GM18498 (cell line): ENCODE measurements around the gene CHRNA4.
"Not testable (repeated sequence)": the region's sequence is repeated elsewhere in the genome, so short reads cannot be mapped to it uniquely, and the experiment has no call there.

ENCODE experiments used
- ATAC-seq: cut with Tn5 transposase; IDR thresholded peaks from one replicate; pipeline ENCODE4 v1.9.1; 2021; ENCODE audit warnings: mild to moderate bottlenecking, moderate library complexity; ENCODE audit not compliant: unreplicated experiment

CHRNA4 gene

DNA sequence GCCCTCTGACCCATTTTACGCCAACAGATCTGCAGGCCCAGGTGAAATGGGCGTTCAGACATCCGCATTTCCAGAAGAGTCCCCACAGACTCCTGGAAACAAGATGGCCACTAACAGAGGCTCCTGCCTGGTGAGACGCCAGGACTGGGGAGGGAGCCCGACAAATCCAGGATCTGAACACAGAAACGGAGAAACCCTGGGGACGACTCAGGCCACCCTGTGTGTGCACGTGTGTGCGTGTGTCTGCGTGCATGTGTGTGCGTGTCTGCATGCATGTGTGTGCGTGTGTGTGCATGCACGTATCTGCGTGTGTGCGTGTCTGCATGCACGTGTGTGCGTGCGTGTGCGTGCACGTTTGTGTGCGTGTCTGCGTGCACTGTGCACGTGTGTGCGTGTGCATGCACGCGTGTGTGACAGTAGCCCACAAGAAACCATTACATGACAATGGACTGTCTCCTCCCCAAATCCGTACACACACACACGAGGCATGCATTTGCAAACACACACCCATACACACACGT lies 24.9 kb downstream of the CHRNA4 start:
- no peak for ATAC-seq

DNA sequence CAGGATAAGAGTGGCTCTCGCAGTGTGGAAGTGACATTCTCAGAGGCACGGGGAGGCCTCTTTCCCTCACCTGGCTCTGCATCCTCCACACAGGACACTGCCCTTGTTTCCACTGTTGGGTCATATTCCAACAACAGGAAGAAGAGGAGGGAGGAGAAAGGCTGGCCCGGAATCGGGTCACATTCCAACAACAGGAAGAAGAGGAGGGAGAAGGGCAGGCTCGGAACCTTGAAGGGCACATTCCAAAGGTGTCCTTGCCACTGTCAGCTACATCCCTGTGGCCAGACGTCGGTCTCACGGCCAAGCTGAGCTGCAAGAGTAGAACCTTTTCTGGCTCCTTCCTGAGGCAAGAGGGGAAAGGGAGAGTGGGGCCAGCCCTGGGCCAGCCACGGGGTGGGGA lies 25.4 kb downstream of the CHRNA4 start:
- ATAC-seq, result no peak

DNA sequence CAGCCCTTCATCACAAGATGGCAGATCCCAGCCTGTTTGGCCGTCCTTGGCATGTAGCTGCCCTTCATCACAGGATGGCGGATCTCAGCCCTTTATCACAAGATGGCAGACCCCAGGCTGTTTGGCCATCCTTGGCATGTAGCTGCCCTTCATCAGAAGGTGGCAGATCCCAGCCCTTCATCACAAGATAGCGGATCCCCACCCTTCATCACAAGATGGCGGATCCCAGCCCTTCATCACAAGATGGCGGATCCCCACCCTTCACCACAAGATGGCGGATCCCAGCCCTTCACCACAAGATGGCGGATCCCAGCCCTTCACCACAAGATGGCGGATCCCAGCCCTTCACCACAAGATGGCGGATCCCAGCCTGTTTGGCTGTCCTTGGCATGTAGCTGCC lies 26.1 kb downstream of the CHRNA4 start:
- not testable (repeated sequence) for ATAC-seq

DNA sequence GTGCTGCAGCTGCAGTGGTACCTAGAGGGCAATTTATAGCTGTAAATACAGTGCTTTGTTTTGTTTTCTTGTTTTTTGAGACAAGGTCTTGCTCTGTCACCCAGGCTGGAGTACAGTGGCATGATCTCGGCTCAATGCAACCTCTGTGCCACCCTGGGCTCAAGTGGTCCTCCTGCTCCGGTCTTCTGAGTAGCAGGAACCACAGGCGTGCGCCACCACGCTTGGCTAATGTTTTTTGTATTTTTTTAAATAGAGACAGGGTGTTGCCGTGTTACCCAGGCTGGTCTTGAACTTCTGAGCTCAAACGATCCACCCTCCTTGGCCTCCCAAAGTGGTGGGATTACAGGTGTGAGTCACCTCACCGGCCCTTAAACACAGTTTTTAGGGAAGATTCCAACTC lies 26.8 kb downstream of the CHRNA4 start:
- ATAC-seq, result no peak

DNA sequence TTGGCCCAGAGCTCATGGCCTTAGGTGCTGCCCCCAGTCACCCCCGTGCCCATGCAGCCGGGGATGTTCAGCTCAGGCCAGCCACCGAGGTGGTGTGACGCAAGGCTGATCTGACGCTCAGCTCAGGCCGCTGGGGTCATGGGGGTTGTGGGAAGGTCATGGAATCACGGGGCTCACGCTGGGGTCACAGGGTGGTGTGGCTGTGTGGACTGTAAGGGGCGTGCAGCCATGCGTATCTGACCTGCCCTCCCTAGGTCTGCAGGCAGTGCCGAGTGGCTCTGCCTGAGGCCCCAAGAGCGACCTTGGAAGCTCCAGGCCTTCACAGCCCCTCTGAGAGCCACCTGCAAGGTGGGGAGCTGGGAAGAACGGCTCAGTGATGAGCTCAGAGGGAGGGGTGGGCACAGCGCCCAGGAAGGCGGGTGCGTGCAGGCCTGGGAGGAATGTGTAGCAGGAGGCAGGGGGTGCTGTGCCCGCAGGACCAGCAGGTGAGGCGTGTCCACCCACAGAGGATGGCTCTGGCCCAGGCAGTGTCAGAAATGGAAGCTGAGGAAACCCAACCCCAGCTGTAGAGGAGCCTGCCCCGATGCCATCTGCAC lies 27.8 kb downstream of the CHRNA4 start:
- no peak for ATAC-seq

DNA sequence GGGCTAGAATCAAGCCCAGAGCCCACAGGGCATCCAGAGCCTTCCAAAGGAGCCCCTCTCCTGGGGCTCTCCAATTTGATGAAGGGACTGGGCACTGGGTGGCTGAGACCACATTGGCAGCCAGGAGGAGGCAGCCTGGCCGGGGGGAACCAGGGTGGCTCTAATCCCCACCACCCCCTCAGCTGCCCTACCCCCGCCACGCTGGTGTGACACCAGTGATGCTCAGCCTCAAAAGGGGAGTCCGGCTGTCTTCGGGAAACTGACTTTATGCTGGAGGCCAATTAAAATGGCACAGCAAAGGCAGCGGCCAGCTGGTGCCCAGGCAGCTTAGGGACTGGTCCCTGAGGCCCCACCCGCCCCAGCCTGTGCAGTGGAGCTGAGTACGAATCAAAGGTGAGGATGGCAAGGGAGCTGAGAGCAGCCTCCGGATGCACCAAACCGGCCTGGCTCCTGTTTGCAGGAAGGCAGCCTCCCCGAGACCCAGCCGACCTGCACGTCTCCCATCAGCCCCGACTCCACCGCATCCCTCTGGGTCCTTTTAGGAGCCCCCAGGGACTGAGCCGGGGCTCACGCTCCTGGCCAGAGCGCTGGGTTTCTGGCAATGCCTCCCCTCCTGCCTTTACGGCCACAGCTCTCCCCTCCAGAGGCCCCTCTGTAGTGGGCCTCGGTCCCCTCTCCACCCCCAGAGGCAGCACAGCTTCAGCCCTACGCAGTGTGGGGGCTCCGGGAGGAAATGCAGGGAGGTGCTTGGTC lies 28.5 kb downstream of the CHRNA4 start:
- ATAC-seq, result no peak

DNA sequence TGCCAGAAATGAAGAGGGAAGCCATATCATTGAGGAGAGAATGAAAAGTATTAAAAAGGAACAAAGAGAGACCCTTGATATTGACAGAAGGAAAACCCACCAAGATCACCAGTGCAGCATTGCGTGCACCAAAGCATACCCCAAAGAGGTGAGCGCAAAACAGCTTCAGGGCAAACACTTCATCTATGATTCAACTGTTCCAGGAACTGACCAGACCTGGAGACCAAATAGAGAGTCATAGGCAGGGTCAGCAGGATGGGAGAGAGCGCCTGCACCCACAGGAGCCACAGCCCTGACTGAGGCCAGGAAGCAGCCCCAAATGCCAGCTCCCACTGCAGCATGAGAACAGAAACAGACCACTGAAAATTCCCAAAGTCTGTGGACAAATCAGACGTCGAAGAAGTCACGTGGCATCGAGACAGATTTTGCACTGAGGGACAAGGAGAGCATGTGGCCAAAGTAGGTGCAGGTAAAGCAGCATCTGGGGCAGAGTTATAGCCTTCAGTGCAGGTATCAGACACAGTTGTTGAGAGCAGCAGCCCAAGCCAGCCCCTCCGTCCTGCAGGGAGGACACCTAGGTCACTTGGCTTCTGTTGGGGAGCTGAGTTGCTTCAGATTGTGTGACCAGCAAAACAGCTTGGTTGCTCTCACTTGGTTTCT lies 29.3 kb downstream of the CHRNA4 start:
- ATAC-seq, result no peak

DNA sequence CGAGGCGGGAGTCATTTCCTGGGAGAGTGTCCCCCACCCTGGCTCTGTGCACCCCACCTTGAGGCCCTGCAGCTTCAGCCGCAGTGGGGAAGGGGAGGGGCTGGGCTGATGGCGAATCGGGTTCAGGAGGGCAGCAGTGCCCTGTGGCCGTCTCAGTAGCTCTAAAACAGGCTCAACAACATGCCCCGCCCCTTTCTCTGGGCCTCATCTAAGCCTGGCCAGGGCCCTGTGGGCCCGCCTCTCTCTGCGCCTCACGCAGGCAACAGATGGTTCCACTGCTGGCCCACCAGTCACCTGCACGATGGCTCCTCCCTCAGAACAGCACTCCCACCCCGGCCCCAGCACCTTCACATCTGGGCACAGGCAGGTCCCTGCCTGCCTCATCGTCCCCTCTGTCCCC lies 30.2 kb downstream of the CHRNA4 start:
- ATAC-seq, result no peak

DNA sequence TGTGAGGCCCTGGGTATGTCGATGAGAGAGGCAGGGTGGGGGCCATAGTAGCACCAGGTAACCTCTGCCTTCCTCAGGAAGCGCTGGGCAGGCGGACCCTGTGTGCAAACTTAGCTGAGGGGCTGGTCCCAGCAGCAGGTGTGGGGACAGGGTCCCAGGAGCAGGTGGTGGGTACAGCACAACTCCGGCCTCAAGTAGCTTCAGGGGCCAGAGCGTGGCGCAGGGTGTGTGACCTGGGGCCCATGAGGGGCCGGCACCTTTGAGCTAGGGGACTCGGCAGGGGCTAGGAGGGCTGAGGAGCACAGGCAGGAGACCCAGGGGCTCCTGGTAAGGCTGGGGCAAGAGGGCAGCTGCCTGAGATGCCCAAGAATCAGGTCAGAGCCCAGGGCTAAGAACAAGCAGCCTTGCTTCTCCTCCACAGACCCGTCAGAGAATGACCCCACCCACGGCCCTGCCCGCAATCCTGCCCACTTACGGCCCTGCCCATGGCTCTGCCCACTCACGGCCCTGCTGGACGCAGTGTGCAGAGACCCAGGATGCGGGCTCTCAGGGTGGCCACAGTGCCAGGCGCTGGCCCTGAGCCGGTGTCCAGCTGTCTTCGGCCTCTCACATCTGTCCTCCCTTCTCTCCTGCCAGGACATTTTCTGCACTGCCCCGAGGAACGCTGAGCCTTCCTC lies 30.9 kb downstream of the CHRNA4 start:
- ATAC-seq, result no peak

DNA sequence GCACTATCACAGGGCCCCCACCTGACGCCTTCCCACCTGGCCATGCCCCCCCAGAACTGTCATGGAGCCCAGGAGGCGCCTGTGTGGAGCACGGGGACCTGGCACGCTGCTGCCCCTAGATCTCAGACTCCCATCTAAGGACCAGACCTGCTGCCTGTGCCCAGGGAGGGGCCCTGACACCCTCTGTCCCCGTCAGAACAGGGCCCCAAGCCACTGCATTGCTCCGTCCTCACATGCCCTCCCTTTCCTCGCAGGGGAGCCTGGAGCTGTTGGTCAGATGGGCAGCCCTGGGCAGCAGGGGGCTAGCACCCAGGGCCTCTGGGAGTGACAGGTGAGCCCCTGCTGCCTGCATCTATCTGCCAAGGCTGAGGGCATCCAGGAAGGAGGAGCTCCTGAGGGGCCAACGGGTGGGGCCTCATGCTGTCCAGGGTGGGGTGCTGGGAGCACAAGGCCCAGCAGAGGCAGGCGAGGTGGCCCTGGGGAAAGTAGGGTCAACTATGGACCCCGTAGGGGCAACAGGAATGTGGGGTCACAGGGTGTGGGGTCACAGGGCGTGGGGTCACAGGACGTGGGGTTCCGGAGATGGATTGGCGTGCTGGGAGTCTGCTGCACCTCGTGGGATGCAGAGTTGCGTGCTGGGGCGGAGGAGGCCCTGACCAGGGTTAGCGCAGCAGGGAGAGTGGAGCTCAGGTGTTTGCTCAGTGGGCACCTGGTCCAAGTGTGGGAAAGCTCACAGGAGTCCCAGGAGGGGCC lies 31.6 kb downstream of the CHRNA4 start:
- no peak for ATAC-seq

DNA sequence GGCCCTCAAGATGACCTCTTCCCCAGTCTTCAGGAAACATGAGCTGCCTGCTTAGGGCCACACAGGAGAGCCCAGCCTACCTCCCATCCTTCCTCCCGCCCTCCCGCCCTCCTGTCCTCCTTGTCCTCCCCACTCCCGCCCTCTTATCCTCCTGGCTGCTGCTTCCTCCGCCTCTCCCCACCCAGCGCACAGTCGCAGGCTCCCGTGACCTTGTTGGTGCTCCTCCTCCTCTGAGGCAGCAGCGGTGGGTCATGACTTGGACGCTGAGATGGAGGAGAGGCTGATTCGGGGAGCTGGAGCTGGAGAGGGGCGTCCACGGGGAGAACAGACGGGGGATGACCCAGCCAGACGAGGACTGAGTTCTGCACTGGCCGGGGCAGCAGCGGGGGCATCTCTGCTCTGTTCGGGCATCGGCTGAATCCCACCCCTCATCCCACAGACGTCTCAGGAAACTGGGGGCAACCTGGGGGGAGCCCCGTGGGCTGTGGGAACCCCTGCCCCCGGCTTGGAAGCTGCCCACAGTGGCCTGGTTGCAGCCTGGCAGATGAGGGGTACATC lies 32.4 kb downstream of the CHRNA4 start:
- ATAC-seq, result no peak

DNA sequence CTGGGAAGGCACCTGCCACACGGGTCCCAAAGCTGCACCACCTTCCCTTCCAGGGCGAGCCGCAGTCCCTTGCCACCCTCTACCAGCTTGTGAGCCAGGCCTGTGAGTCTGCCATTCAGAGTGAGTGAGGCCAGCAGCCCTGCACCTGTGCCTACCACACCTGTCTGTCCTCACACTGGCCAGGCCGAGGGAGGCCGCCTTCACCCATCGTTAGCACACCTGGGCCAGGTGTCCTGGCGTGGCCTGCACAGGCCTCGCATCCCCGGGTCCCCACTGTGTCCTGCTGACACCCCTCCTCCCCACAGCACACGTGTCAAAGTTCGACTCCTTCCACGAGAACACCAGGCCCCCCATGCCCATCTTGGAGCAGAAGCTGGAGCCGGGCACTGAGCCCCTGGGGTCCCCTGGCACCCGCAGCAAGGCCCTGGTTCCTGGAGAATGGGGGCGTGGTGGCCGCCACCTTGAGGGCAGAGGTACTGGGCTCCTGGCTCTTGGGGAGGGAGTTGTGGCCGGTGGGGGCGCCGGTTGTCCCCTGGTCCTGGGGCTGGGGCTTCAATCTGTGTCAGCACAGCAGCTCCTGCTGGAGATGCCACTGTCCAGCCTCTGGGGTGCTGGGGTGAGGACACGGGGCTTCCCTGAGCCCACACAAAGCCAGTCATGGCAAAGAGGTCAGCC lies 33.0 kb downstream of the CHRNA4 start:
- no peak for ATAC-seq

DNA sequence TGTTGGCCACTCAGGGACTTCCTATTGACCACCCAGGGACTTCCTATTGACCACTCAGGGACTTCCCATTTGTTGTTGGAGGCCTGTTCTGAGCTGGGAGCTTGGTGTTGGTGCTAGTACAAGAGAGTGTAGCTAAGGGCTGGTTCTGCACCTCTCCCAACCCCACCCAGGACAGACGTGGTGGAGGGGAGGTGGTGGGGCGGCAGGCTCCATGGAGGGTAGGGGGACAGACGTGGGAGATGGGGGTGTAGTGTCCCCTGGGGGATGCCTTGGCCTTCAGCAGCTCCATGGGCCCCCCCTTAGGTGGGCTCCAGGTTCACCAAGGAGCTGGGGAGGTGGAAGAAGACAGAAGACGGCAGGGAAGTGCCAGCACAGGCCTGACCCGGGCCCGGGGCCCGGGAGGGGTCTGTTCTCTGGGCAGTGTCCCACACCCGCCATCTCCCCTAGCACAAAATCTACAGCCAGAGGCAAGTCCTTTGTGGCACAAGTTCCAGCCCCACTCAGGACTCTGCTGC lies 33.9 kb downstream of the CHRNA4 start:
- ATAC-seq, result no peak

DNA sequence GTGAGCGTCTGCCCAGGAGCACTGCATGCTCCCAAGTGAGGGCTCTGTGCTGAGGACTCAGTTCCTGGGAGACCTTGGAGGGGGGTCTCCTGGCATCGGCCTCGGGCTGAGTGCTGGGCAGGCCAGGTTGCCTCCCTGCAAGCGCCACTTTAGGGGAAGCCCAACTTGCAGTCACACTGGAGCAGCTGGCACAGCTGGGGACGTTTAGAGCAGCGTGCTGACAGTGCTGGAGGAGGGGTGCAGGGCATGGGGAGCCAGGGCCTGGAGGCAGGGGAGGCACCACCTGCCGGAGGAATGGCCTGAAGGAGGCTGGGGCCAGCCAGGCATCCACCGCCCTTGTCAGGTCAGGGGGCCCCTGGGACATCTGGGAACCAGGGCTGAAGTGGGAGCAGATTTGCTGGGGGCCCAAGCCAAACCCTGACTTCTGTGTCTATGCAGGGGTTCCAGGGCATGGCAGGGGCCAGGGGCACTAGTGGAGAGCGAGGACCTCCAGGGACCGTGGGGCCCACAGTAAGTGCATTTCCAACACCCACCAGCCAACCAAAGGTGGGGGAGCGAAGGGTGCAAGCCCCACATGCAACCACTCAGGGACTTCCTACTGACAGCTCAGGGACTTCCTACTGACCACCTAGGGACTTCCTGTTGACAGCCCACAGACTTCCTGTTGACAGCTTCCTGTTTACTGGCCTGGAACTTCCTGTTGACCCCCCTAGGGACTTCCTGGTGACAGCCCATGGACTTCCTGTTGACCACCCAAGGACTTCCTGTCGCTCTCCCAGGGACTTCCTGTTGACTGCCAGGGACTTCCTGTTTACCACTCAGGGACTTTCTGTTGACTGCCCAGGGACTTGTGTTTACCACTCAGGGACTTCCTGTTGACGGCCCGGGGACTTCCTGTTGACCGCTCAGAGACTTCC lies 34.6 kb downstream of the CHRNA4 start:
- no peak for ATAC-seq

DNA sequence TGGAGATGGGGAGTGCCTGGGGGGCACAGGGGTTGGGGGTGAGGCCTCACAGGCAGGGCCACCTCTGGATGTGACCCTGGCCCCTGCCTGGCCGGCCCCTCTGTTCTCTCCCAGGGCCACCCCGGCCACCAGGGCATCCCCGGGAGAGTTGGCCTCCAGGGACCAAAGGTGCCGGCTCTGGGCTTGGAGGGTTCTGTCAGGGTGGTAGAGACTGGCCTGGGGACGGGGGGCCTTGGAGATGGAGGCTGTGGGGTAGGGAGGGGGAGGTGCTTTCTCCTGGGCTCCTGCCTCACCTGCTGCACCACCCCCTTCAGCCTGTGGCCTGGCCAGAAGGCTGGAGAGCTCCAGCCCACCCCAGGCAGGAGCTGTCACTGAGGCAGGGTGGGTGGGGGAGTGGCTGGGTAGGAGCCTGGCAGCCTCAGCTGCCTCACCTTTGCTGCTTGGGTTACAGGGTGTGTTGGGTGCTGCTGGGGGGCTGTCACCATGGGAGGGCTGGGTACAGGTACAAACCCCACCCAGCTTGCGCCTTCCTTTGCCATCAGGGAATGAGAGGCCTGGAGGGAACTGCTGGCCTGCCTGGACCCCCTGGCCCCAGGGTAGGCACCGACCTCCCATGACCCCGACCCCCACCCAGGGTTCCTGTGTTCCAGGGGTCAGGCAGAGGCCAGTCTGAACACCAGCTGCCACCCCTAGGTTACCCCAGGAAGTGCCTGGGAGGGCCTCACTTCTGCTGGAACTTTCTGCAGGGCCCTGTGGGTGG lies 35.4 kb downstream of the CHRNA4 start:
- ATAC-seq, result no peak

DNA sequence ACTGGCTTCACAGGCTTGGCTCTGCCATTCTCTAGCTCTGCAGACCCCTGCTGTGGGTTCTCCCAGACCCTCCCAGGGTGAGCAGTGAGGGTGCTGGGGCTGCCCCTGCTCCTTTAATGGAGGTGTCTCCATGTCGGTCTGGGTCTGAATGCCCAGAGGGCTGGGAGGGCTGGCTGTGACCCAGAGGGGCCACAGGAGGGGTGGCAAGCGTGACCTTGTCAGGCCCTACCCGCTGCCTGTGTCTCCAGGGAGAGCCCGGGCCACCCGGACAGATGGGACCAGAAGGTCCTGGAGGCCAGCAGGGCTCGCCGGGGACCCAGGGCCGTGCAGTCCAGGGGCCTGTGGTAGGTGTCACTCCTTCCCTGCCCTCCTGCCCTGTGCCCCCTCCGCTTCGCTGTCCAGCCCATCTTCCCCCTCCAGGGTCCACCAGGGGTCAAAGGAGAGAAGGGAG lies 36.1 kb downstream of the CHRNA4 start:
- ATAC-seq, result no peak

DNA sequence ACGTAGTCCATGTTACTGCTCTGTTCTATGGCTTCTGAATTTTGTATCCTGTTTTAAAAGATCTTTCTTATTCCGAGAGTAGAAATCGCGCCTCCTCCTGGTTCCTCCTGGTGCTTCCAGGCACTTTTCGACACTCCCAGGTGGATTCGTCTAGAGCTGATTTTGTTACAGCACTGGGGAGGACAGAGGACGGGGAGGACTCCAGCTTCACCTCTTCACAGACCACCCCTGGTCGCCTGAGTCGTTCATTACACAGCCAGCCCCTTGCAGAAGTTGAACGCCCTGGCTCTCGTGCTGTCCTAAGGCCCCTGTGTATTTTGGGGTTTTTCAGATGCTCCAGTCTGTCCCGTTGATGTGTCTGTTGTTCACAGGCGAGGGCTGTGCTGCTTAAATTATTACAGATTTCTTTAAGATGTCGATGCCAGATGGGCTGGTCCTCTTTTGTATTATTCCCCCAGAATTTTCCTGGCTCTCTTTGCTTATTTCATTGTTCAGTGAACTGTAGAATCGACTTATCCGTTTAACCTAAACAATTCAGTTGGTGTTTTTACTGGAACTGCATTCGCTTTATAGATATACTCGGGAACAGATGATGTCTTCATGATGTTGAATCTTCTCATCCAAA lies 37.7 kb downstream of the CHRNA4 start:
- no peak for ATAC-seq

DNA sequence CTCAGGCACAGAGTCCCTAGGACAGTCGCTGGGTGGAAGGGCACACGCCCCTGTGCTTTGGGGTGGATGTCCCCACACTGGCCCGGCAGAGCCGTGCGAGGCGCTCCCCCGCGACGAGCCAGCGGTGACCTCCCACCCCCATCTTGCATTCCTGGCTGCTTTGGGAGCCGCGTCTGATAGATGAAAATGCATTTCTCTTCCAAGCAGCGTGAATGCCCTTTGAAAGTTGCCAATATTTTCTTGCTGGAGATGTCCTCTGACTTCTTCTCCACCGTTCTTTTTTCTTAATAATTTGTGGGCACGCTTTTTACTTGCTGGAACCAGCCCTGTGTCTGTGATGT lies 38.2 kb downstream of the CHRNA4 start:
- no peak for ATAC-seq
